GM23338 (cell line): ENCODE data around the gene ADGRG1.

Experiments used
- EZH2 ChIP-seq: fragments of 200-600 bp; sonication (generic); IDR thresholded peaks from one replicate; pipeline ENCODE4 v1.8.0; 2017; ENCODE audit warnings: antibody characterized with exemption, mild to moderate bottlenecking, low read depth; ENCODE audit not compliant: unreplicated experiment
- TF ChIP-seq, protein P1 (sequence below), 2 experiments: fragments of 200-600 bp in 1 of 2; sonication (generic) in 1 of 2; conservative IDR thresholded peaks; 2 replicates each; pipeline versions ENCODE4 v1.5.1 to v1.6.1; 2016 to 2017; ENCODE audit warnings: antibody characterized with exemption in 2 of 2, low read depth in 2 of 2, mild to moderate bottlenecking in 2 of 2, moderate library complexity in 1 of 2
- TF ChIP-seq, protein P2 (sequence below): IDR thresholded peaks from one replicate; pipeline ENCODE4 v1.6.1; 2018; ENCODE audit warnings: antibody characterized with exemption; ENCODE audit not compliant: unreplicated experiment

DNA sequence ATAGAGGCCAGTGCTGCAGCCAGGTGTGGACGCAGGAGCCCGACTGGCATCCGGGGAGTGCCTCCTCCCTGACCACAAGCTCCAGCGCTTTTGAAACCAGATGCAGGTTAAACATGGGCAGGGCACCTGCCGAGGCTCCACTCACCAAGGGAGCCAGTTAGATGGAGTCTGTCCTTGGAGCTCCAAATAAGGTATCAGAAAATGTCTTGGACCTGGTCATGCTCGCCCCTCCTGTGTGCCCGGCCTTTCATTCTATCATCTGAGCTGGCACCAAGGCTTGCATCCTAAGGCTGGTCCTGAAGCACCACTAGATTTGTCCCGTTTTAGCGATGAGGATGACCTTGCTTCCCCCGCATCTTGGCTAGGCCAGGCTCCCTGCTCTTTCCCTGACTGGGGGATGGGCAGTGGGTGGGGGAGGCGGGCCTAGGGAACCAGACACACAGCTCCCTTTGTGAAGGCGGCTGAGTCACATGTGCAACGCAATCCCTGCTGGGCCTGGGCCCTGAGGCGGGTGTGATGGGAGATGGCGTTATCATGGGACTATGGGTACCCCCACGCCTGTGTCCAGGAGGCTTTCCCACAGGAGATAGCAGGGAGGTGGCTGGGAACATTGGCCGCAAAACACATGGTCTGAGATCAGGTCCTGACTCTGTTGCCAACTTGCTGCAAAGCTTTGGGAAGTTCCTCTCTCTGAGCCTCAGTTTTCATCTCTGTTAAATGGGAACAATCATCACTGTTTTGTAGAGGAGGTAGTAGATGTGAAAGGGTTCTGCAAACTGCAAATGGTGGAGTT lies 5.0 kb upstream of the ADGRG1 start:
- no peak for TF ChIP-seq EZH2
- TF ChIP-seq, protein P1, sequence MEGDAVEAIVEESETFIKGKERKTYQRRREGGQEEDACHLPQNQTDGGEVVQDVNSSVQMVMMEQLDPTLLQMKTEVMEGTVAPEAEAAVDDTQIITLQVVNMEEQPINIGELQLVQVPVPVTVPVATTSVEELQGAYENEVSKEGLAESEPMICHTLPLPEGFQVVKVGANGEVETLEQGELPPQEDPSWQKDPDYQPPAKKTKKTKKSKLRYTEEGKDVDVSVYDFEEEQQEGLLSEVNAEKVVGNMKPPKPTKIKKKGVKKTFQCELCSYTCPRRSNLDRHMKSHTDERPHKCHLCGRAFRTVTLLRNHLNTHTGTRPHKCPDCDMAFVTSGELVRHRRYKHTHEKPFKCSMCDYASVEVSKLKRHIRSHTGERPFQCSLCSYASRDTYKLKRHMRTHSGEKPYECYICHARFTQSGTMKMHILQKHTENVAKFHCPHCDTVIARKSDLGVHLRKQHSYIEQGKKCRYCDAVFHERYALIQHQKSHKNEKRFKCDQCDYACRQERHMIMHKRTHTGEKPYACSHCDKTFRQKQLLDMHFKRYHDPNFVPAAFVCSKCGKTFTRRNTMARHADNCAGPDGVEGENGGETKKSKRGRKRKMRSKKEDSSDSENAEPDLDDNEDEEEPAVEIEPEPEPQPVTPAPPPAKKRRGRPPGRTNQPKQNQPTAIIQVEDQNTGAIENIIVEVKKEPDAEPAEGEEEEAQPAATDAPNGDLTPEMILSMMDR (conservative IDR thresholded peaks at IDR 0.05; ENCODE audit: low read depth in 2 of 2), result no peak
- TF ChIP-seq, protein P2, sequence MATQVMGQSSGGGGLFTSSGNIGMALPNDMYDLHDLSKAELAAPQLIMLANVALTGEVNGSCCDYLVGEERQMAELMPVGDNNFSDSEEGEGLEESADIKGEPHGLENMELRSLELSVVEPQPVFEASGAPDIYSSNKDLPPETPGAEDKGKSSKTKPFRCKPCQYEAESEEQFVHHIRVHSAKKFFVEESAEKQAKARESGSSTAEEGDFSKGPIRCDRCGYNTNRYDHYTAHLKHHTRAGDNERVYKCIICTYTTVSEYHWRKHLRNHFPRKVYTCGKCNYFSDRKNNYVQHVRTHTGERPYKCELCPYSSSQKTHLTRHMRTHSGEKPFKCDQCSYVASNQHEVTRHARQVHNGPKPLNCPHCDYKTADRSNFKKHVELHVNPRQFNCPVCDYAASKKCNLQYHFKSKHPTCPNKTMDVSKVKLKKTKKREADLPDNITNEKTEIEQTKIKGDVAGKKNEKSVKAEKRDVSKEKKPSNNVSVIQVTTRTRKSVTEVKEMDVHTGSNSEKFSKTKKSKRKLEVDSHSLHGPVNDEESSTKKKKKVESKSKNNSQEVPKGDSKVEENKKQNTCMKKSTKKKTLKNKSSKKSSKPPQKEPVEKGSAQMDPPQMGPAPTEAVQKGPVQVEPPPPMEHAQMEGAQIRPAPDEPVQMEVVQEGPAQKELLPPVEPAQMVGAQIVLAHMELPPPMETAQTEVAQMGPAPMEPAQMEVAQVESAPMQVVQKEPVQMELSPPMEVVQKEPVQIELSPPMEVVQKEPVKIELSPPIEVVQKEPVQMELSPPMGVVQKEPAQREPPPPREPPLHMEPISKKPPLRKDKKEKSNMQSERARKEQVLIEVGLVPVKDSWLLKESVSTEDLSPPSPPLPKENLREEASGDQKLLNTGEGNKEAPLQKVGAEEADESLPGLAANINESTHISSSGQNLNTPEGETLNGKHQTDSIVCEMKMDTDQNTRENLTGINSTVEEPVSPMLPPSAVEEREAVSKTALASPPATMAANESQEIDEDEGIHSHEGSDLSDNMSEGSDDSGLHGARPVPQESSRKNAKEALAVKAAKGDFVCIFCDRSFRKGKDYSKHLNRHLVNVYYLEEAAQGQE, result no peak
